ENCODE results near the gene PKD1.
"Not testable (repeated sequence)": the region's sequence is repeated elsewhere in the genome, so short reads cannot be mapped to it uniquely, and the experiment has no call there.

PKD1 gene

GRCh38 chr16:2126161-2126743 is 9.4 kb downstream of the PKD1 start:
- not testable (repeated sequence) for H3K36me3 Mint-ChIP-seq, H3K9me3 Mint-ChIP-seq, ATAC-seq, H3K27me3 Mint-ChIP-seq, H3K27ac Mint-ChIP-seq, H3K4me3 Mint-ChIP-seq
- H3K4me1 Mint-ChIP-seq, result peaks cover 40% of the 10 kb centered on the region

- peaks cover 46% of the 10 kb centered on the region for H3K4me1 Mint-ChIP-seq
- H3K4me3 Mint-ChIP-seq, result not testable (repeated sequence)
Measured at GRCh38 chr16:2125609-2126008, 10.1 kb downstream of the PKD1 start.

GRCh38 chr16:2124694-2125444 is 10.8 kb downstream of the PKD1 start:
- H3K27me3 Mint-ChIP-seq, H3K4me3 Mint-ChIP-seq, ATAC-seq, H3K27ac Mint-ChIP-seq, H3K36me3 Mint-ChIP-seq, H3K9me3 Mint-ChIP-seq: not testable (repeated sequence)
- H3K4me1 Mint-ChIP-seq, result peaks cover 51% of the 10 kb centered on the region

More at GRCh38 chr16:2125609-2126008, 10.1 kb downstream of the PKD1 start:
- not testable (repeated sequence) for H3K9me3 Mint-ChIP-seq, H3K27ac Mint-ChIP-seq, H3K27me3 Mint-ChIP-seq, ATAC-seq, H3K36me3 Mint-ChIP-seq

- ATAC-seq, H3K27me3 Mint-ChIP-seq, H3K4me3 Mint-ChIP-seq, H3K27ac Mint-ChIP-seq, H3K9me3 Mint-ChIP-seq, H3K36me3 Mint-ChIP-seq: not testable (repeated sequence)
- peaks cover 51% of the 10 kb centered on the region for H3K4me1 Mint-ChIP-seq
Measured at GRCh38 chr16:2124377-2124693, 11.4 kb downstream of the PKD1 start.

- H3K4me3 Mint-ChIP-seq, ATAC-seq: not testable (repeated sequence)
- peaks cover 51% of the 10 kb centered on the region for H3K4me1 Mint-ChIP-seq
Measured at GRCh38 chr16:2123706-2124376, 11.9 kb downstream of the PKD1 start.

GRCh38 chr16:2122934-2123683 is 12.6 kb downstream of the PKD1 start:
- H3K36me3 Mint-ChIP-seq, ATAC-seq, H3K9me3 Mint-ChIP-seq, H3K4me3 Mint-ChIP-seq, H3K27ac Mint-ChIP-seq, H3K27me3 Mint-ChIP-seq: not testable (repeated sequence)
- peaks cover 44% of the 10 kb centered on the region for H3K4me1 Mint-ChIP-seq

More at GRCh38 chr16:2123706-2124376, 11.9 kb downstream of the PKD1 start:
- not testable (repeated sequence) for H3K9me3 Mint-ChIP-seq, H3K27me3 Mint-ChIP-seq, H3K27ac Mint-ChIP-seq, H3K36me3 Mint-ChIP-seq

- Mint-ChIP-seq H3K4me1 (peaks cover 41% of the 10 kb centered on the region), H3K4me3 (no peak overlapping the region), H3K9me3 (no peaks in the 10 kb centered on the region), H3K27me3 (no peaks in the 10 kb centered on the region), H3K36me3 (no peaks in the 10 kb centered on the region), H3K27ac (no peak overlapping the region)
- ATAC-seq, result no peak
Measured at GRCh38 chr16:2122429-2122828, 13.3 kb downstream of the PKD1 start.

- Mint-ChIP-seq H3K27ac (no peak overlapping the region), H3K4me3 (no peak overlapping the region), H3K27me3 (no peaks in the 10 kb centered on the region), H3K4me1 (peaks cover 35% of the 10 kb centered on the region), H3K36me3 (no peaks in the 10 kb centered on the region), H3K9me3 (no peaks in the 10 kb centered on the region)
- no peak for ATAC-seq
Measured at GRCh38 chr16:2121853-2122252, 13.8 kb downstream of the PKD1 start.

- H3K4me1 Mint-ChIP-seq, result peaks cover 32% of the 10 kb centered on the region
- H3K36me3 Mint-ChIP-seq, H3K27ac Mint-ChIP-seq: not testable (repeated sequence)
Measured at GRCh38 chr16:2121325-2121724, 14.4 kb downstream of the PKD1 start.

GRCh38 chr16:2117960-2118722 is 17.6 kb downstream of the PKD1 start:
- H3K4me3 Mint-ChIP-seq, H3K27ac Mint-ChIP-seq, ATAC-seq, H3K27me3 Mint-ChIP-seq, H3K9me3 Mint-ChIP-seq, H3K36me3 Mint-ChIP-seq: not testable (repeated sequence)
- peaks cover 18% of the 10 kb centered on the region for H3K4me1 Mint-ChIP-seq

More at GRCh38 chr16:2121325-2121724, 14.4 kb downstream of the PKD1 start:
- H3K4me3 Mint-ChIP-seq, H3K9me3 Mint-ChIP-seq, H3K27me3 Mint-ChIP-seq: not testable (repeated sequence)
- peak; percentile 59 for ATAC-seq

GRCh38 chr16:2117341-2117740 is 18.4 kb downstream of the PKD1 start:
- H3K4me1 Mint-ChIP-seq, result peaks cover 18% of the 10 kb centered on the region
- not testable (repeated sequence) for H3K27me3 Mint-ChIP-seq, H3K9me3 Mint-ChIP-seq, H3K36me3 Mint-ChIP-seq, ATAC-seq, H3K27ac Mint-ChIP-seq, H3K4me3 Mint-ChIP-seq

- not testable (repeated sequence) for ATAC-seq, H3K36me3 Mint-ChIP-seq, H3K27ac Mint-ChIP-seq, H3K9me3 Mint-ChIP-seq, H3K27me3 Mint-ChIP-seq, H3K4me3 Mint-ChIP-seq
- peaks cover 13% of the 10 kb centered on the region for H3K4me1 Mint-ChIP-seq
Measured at GRCh38 chr16:2116428-2116827, 19.3 kb downstream of the PKD1 start.

- Mint-ChIP-seq H3K27me3 (no peaks in the 10 kb centered on the region), H3K9me3 (no peaks in the 10 kb centered on the region)
Measured at GRCh38 chr16:2115591-2115973, 20.1 kb downstream of the PKD1 start.

GRCh38 chr16:2114885-2115590 is 20.7 kb downstream of the PKD1 start:
- not testable (repeated sequence) for H3K27ac Mint-ChIP-seq, H3K4me1 Mint-ChIP-seq, H3K4me3 Mint-ChIP-seq, H3K9me3 Mint-ChIP-seq, ATAC-seq, H3K27me3 Mint-ChIP-seq
- peaks cover 15% of the 10 kb centered on the region for H3K36me3 Mint-ChIP-seq

More at GRCh38 chr16:2115591-2115973, 20.1 kb downstream of the PKD1 start:
- no peak overlapping the region for H3K4me3 Mint-ChIP-seq
- no peak overlapping the region for H3K27ac Mint-ChIP-seq
- H3K4me1 Mint-ChIP-seq, result peaks cover 4% of the 10 kb centered on the region
- no peak for ATAC-seq
- H3K36me3 Mint-ChIP-seq, result peaks cover 15% of the 10 kb centered on the region

Data from stimulated activated memory B cell treated with anti-CD40 and anti-IgM and Interleukin-4, amounts not matched to agents 10 μg/mL and 1 μg/mL and 100 μg/mL, for 72 hours (primary cell).